IMR-90 (cell line): ENCODE measurements around the gene CLTRN. TPM values are rescaled to one million over a fixed set of nuclear protein-coding genes. Genes with fewer than 3 reads are reported as not detected.

ENCODE experiments used
- ATAC-seq: fragments of 200-7000 bp; cut with Tn5 transposase; 2 replicates; pipeline ENCODE4 v1.9.1; 2020; ENCODE audit warnings: low read depth, mild to moderate bottlenecking, moderate library complexity
- BruUV-seq: library from RNA; stranded (reverse); fragments of 400-500 nt; replicated peaks from 2 replicates; lab custom pipeline; 2021; lab: Mats Ljungman, UMichigan
- CTCF ChIA-PET: fragments of 300-600 bp; formaldehyde crosslinking; extraction: SDS; loops from one replicate; lab custom pipeline; 2021; ENCODE audit warnings: antibody characterized with exemption; lab: Yijun Ruan, JAX
- POLR2A ChIA-PET: fragments of 300-600 bp; sonication (Branson Sonifier 250); formaldehyde crosslinking; loops from one replicate; lab custom pipeline; 2022; ENCODE audit warnings: antibody characterized with exemption; ENCODE audit not compliant: unreplicated experiment; lab: Charles Lee
- DNase-seq: peaks from one replicate; pipeline ENCODE4 v3.0.0; 2013
- H2AFZ ChIP-seq: replicated peaks from 2 replicates; pipeline ENCODE3; 2013; ENCODE audit warnings: low read length, mild to moderate bottlenecking; ENCODE audit not compliant: poor library complexity
- H2AK5ac ChIP-seq: 2 replicates; pipeline ENCODE4 v1.6.1; 2013; ENCODE audit warnings: low read depth, low read length, inconsistent platforms
- H2AK9ac ChIP-seq: replicated peaks from 2 replicates; pipeline ENCODE3; 2013; ENCODE audit warnings: mild to moderate bottlenecking, low read depth, low read length, moderate library complexity; ENCODE audit not compliant: poor library complexity
- H2BK120ac ChIP-seq: 2 replicates; pipeline ENCODE4 v1.6.1; 2013; ENCODE audit warnings: low read depth, low read length, inconsistent platforms
- H2BK15ac ChIP-seq: 3 replicates; pipeline ENCODE4 v1.6.1; 2013; ENCODE audit warnings: low read depth, low read length, inconsistent platforms
- H2BK20ac ChIP-seq: 2 replicates; pipeline ENCODE4 v1.6.1; 2013; ENCODE audit warnings: low read depth, mild to moderate bottlenecking, inconsistent platforms, low read length, moderate library complexity
- H2BK5ac ChIP-seq: 2 replicates; pipeline ENCODE4 v1.6.1; 2013; ENCODE audit warnings: mild to moderate bottlenecking, low read depth, low read length, inconsistent platforms; ENCODE audit not compliant: poor library complexity, severe bottlenecking
- H3K14ac ChIP-seq: replicated peaks from 2 replicates; pipeline ENCODE4 v1.6.1; 2013; ENCODE audit warnings: low read depth, low read length, inconsistent platforms
- H3K18ac ChIP-seq: 2 replicates; pipeline ENCODE4 v1.6.1; 2013; ENCODE audit warnings: low read depth, low read length, control low read depth
- H3K23ac ChIP-seq: 2 replicates; pipeline ENCODE4 v1.6.1; 2013; ENCODE audit warnings: low read depth, low read length, inconsistent platforms
- H3K27ac ChIP-seq: 2 replicates; pipeline ENCODE4 v1.5.1; 2013; ENCODE audit warnings: mild to moderate bottlenecking, control low read depth, low read length; ENCODE audit not compliant: insufficient read depth
- H3K27me3 ChIP-seq: 2 replicates; pipeline ENCODE4 v1.6.1; 2013; ENCODE audit warnings: low read length; ENCODE audit not compliant: control insufficient read depth, insufficient read depth
- H3K36me3 ChIP-seq: 2 replicates; pipeline ENCODE4 v1.6.1; 2013; ENCODE audit warnings: low read length, mixed read lengths; ENCODE audit not compliant: control insufficient read depth, insufficient read depth
- H3K4ac ChIP-seq: 2 replicates; pipeline ENCODE4 v1.6.1; 2013; ENCODE audit warnings: low read depth, low read length, inconsistent platforms
- H3K4me1 ChIP-seq: 2 replicates; pipeline ENCODE4 v1.6.1; 2013; ENCODE audit warnings: low read length, mixed read lengths; ENCODE audit not compliant: control insufficient read depth, insufficient read depth
- H3K4me2 ChIP-seq: 2 replicates; pipeline ENCODE4 v1.6.1; 2013; ENCODE audit warnings: low read depth, mild to moderate bottlenecking, control low read depth, low read length, moderate library complexity
- H3K4me3 ChIP-seq: 2 replicates; pipeline ENCODE4 v1.5.1; 2013; ENCODE audit warnings: low read depth, mild to moderate bottlenecking, control low read depth, low read length, moderate library complexity; ENCODE audit not compliant: insufficient read depth
- H3K56ac ChIP-seq: 2 replicates; pipeline ENCODE4 v1.6.1; 2013; ENCODE audit warnings: low read length, inconsistent platforms; ENCODE audit not compliant: insufficient read depth; ENCODE audit errors: extremely low read depth
- H3K79me1 ChIP-seq, 2 experiments: 2 replicates each; pipeline ENCODE4 v1.6.1; 2013; ENCODE audit warnings: low read length in 2 of 2, inconsistent platforms in 1 of 2, low read depth in 1 of 2
- H3K9ac ChIP-seq: 2 replicates; pipeline ENCODE4 v1.6.1; 2013; ENCODE audit warnings: low read depth, low read length, control low read depth
- H3K9me1 ChIP-seq: 2 replicates; pipeline ENCODE4 v1.6.1; 2013; ENCODE audit warnings: low read length, inconsistent platforms; ENCODE audit not compliant: insufficient read depth
- H3K9me3 ChIP-seq: 2 replicates; pipeline ENCODE4 v1.6.1; 2013; ENCODE audit warnings: low read length; ENCODE audit not compliant: control insufficient read depth, insufficient read depth
- H4K20me1 ChIP-seq: 2 replicates; pipeline ENCODE4 v1.6.1; 2013; ENCODE audit warnings: low read length, inconsistent platforms; ENCODE audit not compliant: insufficient read depth
- H4K5ac ChIP-seq: 2 replicates; pipeline ENCODE4 v1.6.1; 2013; ENCODE audit warnings: mild to moderate bottlenecking, low read depth, low read length, control low read depth
- H4K8ac ChIP-seq, 2 experiments: 2 replicates each; pipeline ENCODE4 v1.6.1; 2013; ENCODE audit warnings: low read depth in 2 of 2, low read length in 2 of 2, control low read depth in 1 of 2, inconsistent platforms in 1 of 2
- H4K91ac ChIP-seq: 2 replicates; pipeline ENCODE4 v1.6.1; 2013; ENCODE audit warnings: low read depth, low read length, inconsistent platforms; ENCODE audit not compliant: insufficient read depth
- BHLHE40 ChIP-seq: fragments of 150-350 bp; IDR thresholded peaks from 2 replicates; pipeline ENCODE4 v1.6.1; 2016; ENCODE audit warnings: mild to moderate bottlenecking, low read depth, low read length
- CEBPB ChIP-seq: IDR thresholded peaks from 2 replicates; pipeline ENCODE4 v1.6.1; 2012; ENCODE audit warnings: low read depth, low read length, improper control_type of control experiment
- CHD1 ChIP-seq: IDR thresholded peaks from 2 replicates; pipeline ENCODE4 v1.6.1; 2012; ENCODE audit warnings: low read depth, low read length, improper control_type of control experiment
- FOS ChIP-seq: fragments of 150-350 bp; IDR thresholded peaks from 2 replicates; pipeline ENCODE4 v1.6.1; 2016; ENCODE audit warnings: low read depth, low read length
- MAFK ChIP-seq: IDR thresholded peaks from 2 replicates; pipeline ENCODE4 v1.6.1; 2012; ENCODE audit warnings: low read depth, low read length, improper control_type of control experiment
- MAZ ChIP-seq: IDR thresholded peaks from 2 replicates; pipeline ENCODE4 v1.6.1; 2012; ENCODE audit warnings: low read depth, mild to moderate bottlenecking, low read length, improper control_type of control experiment, moderate library complexity, borderline replicate concordance
- RAD21 ChIP-seq: IDR thresholded peaks from 2 replicates; pipeline ENCODE4 v1.6.1; 2012; ENCODE audit warnings: low read length, improper control_type of control experiment
- RCOR1 ChIP-seq: IDR thresholded peaks from 2 replicates; pipeline ENCODE4 v1.6.1; 2012; ENCODE audit warnings: mild to moderate bottlenecking, low read length, improper control_type of control experiment; ENCODE audit not compliant: insufficient replicate concordance
- RFX5 ChIP-seq: IDR thresholded peaks from 2 replicates; pipeline ENCODE4 v1.8.0; 2012; ENCODE audit warnings: low read depth, mild to moderate bottlenecking, low read length, moderate library complexity
- SMC3 ChIP-seq: fragments of 150-350 bp; IDR thresholded peaks from 2 replicates; pipeline ENCODE4 v1.6.1; 2016; ENCODE audit warnings: low read depth, mild to moderate bottlenecking, antibody characterized with exemption, low read length, moderate library complexity
- WGBS, 2 experiments: methylation state at CpG; one replicate each; pipeline versions ENCODE4 v1.1.5 to v1.1.7; 2013; ENCODE audit warnings: missing lambda C conversion rate in 2 of 2; ENCODE audit not compliant: insufficient read length in 1 of 2; ENCODE audit errors: extremely low coverage in 2 of 2; 5-methylcytosine and 5-hydroxymethylcytosine counted together
- dilution Hi-C: fragments of 300-500 bp; cut with HindIII; formaldehyde crosslinking; loops from one replicate; pipeline ENCODE4 v1.14.3; 2018; ENCODE audit warnings: low sequenced_read_pairs; ENCODE audit not compliant: unreplicated experiment
- in situ Hi-C: fragments of 300-500 bp; cut with MboI; formaldehyde crosslinking; loops from 3 replicates; pipeline ENCODE4 v1.14.3; 2019; ENCODE audit warnings: low sequenced_read_pairs, inconsistent platforms, mixed read lengths
- intact Hi-C: fragments of 100-400 bp; cut with micrococcal nuclease; formaldehyde crosslinking; loops from 2 replicates; pipeline ENCODE4 v1.10.0; 2022
- polyA plus RNA-seq, 3 experiments: library from polyadenylated mRNA; depleted of rRNA; stranded (reverse); fragments of >200 nt; gene quantifications; 2 replicates each; pipeline ENCODE4 v1.2.3, GENCODE V29; 2012; ENCODE audit warnings: low replicate concordance in 1 of 3
- total RNA-seq: library from RNA; depleted of rRNA; stranded (reverse); fragments of >200 nt; gene quantifications from 2 replicates; pipeline ENCODE4 v1.2.3, GENCODE V29; 2012
- TF ChIP-seq, protein P1 (sequence below): fragments of 150-350 bp; IDR thresholded peaks from 2 replicates; pipeline ENCODE4 v1.6.1; 2016; ENCODE audit warnings: low read depth, mild to moderate bottlenecking, low read length, moderate library complexity, borderline replicate concordance
- TF ChIP-seq, protein P2 (sequence below): conservative IDR thresholded peaks from 2 replicates; pipeline ENCODE4 v1.5.1; 2012; ENCODE audit warnings: mild to moderate bottlenecking, low read depth, low read length, improper control_type of control experiment

Gene CLTRN
- total and polyA plus RNA-seq, 2 of the 4 experiments (the other 2 are of a cell fraction) = under 0.01 to 0.17 TPM

DNA sequence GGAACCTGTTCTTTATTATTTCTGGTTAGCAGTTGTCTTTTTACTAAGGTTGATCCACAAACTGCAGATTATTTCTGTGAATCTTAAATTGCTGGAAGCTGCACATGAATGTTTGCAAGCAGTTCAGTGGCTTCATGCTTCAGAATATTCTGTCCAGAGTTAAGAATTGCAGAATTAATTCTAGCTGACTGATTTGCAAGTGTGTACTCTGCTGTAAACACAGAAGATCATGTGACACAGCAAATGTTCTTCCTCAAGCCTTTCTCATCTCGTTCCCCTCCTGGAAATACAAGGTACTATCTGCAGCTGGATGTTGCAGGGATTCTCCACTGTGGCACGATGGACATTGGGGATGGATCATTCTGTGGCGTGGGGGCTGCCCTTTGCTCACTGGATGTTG lies 16.8 kb upstream of the CLTRN start:
- Histone ChIP-seq H3K14ac (no peak overlapping the region), H3K4me2 (no peak overlapping the region), H3K4me3 (no peak overlapping the region), H3K27ac (no peak overlapping the region), H4K5ac (no peak overlapping the region), H2BK15ac (no peak overlapping the region), H3K9me1 (peaks cover 17% of the 10 kb centered on the region), H3K27me3 (no peaks in the 10 kb centered on the region), H2BK5ac (no peak overlapping the region), H3K23ac (no peak overlapping the region), H3K4me1 (peaks cover 5% of the 10 kb centered on the region; the same call in 1 of the 2 replicates), H3K79me1 (peaks cover 23 to 60% of the 10 kb centered on the region in 2 experiments), H2AK9ac (no peak overlapping the region), H4K91ac (no peak overlapping the region), H2AFZ (no peak overlapping the region), H3K56ac (no peak overlapping the region), H3K36me3 (peaks cover 8% of the 10 kb centered on the region), H4K20me1 (peaks cover 52% of the 10 kb centered on the region), H3K9me3 (no peaks in the 10 kb centered on the region), H2BK120ac (no peak overlapping the region), H4K8ac (no peak overlapping the region), H3K18ac (no peak overlapping the region), H3K9ac (no peak overlapping the region), H2BK20ac (no peak overlapping the region), H3K4ac (no peak overlapping the region), H2AK5ac (no peak overlapping the region)
- dilution Hi-C loops = no loop called here
- BruUV-seq = no TSS peak
- WGBS, 2 experiments = 100% methylated on average over 2 of the region's 3 CpGs; no CpG with 5 or more reads in 1 of the 2 experiments
- TF ChIP-seq RCOR1 = no peak
- no peak for TF ChIP-seq MAFK
- TF ChIP-seq SMC3 = no peak
- no peak for TF ChIP-seq CHD1
- TF ChIP-seq, protein P1, sequence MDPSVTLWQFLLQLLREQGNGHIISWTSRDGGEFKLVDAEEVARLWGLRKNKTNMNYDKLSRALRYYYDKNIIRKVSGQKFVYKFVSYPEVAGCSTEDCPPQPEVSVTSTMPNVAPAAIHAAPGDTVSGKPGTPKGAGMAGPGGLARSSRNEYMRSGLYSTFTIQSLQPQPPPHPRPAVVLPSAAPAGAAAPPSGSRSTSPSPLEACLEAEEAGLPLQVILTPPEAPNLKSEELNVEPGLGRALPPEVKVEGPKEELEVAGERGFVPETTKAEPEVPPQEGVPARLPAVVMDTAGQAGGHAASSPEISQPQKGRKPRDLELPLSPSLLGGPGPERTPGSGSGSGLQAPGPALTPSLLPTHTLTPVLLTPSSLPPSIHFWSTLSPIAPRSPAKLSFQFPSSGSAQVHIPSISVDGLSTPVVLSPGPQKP = no peak
- no peak for TF ChIP-seq RAD21
- TF ChIP-seq, protein P2, sequence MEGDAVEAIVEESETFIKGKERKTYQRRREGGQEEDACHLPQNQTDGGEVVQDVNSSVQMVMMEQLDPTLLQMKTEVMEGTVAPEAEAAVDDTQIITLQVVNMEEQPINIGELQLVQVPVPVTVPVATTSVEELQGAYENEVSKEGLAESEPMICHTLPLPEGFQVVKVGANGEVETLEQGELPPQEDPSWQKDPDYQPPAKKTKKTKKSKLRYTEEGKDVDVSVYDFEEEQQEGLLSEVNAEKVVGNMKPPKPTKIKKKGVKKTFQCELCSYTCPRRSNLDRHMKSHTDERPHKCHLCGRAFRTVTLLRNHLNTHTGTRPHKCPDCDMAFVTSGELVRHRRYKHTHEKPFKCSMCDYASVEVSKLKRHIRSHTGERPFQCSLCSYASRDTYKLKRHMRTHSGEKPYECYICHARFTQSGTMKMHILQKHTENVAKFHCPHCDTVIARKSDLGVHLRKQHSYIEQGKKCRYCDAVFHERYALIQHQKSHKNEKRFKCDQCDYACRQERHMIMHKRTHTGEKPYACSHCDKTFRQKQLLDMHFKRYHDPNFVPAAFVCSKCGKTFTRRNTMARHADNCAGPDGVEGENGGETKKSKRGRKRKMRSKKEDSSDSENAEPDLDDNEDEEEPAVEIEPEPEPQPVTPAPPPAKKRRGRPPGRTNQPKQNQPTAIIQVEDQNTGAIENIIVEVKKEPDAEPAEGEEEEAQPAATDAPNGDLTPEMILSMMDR = no peak
- no peak for TF ChIP-seq BHLHE40
- no peak for TF ChIP-seq CEBPB
- no peak for TF ChIP-seq RFX5
- TF ChIP-seq FOS = no peak
- TF ChIP-seq MAZ = no peak
- no peak for ATAC-seq
- ChIA-PET POLR2A (no interaction called here), CTCF (no interaction called here)
- intact Hi-C loops = loop anchor here (10.0 kb wide), 2 partner anchors 533 to 1013 kb away; no protein-coding TSS in a partner anchor
- no peak for DNase-seq
- in situ Hi-C loops = no loop called here
